Eye (tissue), 1 donor: ENCODE results near the gene ZC3H12D.
"Not testable (repeated sequence)": the region's sequence is repeated elsewhere in the genome, so short reads cannot be mapped to it uniquely, and the experiment has no call there.

Source experiments
- DNase-seq: peaks from one replicate; pipeline ENCODE4 v3.0.0-alpha.2; 2015

The ZC3H12D gene

DNA sequence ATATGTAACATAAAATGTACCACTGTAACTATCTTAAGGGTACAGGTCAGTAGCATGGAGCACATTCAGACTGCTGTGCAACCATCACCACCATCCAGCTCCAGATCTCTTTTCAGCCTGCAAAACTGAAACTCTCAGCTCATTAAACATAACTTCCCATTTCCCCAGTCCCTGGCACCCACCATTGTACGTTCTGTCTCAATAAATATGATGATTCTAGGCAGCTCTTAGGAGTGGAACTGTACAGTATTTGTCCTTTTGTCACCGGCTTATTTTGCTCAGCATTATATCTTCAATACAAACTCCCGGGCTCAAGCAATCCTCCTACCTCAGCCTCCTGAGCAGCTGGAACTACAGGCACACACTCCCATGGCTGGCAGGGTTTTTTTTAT, 1.5 kb downstream of the ZC3H12D start:
- DNase-seq, result no peak

DNA sequence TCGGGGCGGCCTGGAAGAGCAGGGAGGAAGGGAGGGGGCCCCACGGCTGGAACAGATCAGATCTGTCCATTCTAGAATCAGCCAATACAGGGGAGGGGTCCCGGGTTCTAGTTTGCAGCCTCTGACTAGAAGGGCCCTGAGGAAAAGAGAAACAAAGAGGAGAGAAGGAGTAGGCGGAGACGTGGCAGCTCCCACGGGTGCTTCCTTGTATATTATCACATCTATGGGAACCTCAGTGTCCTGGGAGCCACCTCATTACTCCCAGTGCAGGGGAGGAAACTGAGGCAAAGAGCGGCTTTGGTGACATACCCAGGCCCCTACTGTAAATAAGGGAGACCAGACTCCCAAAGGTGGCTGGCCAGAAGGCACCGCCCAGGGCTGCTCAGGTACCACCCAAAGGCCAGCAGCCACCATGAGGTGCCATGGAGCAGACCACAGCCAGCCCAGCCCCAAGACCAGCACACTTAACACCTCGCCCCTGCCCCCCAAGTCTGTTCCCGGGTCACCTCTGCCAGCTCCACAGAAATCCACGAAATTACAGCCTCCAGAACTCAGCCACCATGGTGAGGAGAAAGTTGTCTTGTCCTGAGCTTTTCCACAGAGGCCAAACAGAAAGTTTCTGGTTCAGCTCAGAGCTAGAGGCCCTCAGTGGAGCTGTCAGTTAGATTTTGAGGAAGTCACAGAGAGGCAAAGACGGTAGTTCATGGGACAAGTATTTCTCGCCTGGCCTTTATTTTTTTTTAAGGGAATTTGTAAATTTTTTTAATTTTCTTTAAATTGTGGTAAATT, 2.1 kb downstream of the ZC3H12D start:
- DNase-seq, result no peak

DNA sequence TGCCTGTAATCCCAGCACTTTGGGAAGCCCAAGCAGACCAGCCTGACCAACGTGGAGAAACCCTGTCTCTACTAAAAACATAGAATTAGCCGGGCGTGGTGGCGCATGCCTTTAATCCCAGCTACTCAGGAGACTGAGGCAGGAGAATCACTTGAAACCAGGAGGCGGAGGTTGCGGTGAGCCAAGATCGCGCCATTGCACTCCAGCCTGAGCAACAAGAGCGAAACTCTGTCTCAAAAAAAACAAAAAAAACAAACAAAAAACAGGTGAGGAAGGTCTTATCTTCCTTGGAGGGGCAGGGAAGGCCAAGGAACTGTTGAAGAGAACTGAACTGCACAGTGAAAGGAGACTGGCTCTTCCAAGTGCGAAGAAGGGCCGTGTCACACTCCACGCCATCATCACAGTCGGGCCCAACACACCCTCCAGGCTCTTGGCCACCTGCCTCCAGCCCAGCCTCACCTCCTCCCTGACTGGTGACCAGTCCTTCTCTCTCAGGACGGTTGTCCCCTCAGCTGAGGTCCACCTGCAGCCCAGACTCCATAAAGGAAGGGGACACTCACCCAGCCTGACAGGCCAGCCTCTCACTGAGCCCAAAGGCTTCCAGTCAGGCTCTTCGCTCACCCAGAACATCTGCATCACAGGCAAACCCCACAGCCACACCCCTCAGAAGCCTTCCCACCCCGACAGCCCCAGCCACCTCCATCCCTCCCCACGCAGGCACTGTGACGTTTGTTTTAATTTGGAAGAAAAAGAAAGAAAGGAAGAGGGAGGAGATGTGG, 4.1 kb downstream of the ZC3H12D start:
- no peak for DNase-seq

DNA sequence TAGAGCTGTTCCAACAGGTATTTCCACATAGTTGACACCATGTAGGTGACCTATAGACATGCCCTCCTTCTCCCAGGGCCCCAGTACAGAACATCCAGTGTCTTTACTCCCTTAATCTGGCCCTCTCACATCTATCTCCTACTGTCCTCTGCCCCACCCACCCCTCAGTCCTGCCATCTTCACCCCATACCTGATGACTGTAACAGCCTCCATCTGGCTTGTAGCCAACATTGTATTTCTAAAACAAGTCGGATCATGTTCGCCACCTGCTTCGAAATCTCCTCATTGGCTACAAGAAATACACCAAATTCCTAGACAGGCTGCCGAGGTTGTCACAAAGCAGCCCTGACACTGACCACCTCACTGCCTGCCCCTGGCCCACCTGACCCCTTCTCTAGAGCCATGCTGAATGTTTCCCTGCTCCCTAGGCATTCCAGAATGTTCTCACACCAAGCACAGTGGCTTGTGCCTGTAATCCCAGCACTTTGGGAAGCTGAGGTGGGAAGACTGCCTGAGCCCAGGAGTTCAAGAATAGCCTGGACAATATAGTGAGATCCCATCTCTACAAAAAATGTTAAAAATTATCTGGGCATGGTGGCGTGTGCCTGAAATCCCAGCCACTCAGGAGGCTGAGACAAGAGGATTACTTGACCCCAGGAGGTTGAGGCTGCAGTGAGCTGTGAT, 6.0 kb downstream of the ZC3H12D start:
- DNase-seq, result no peak

DNA sequence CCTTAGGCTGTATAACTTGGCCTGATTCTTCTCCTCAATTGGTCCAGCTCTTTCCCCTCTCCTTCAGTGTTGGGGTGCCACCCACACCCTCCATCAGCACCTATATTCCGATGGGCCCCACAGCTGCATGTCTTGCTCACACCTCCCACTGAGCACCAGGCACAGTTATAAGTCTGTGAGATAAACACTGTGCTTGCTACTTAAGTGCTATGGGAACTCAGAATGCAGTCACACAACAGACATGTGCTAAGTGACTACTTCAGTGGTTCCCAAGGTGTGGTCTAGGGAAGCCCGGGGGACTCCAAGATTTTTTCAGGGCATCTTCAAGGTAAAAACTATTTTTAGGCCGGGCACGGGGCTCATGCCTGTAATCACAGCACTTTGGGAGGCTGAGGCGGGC, 7.3 kb downstream of the ZC3H12D start:
- DNase-seq, result no peak

DNA sequence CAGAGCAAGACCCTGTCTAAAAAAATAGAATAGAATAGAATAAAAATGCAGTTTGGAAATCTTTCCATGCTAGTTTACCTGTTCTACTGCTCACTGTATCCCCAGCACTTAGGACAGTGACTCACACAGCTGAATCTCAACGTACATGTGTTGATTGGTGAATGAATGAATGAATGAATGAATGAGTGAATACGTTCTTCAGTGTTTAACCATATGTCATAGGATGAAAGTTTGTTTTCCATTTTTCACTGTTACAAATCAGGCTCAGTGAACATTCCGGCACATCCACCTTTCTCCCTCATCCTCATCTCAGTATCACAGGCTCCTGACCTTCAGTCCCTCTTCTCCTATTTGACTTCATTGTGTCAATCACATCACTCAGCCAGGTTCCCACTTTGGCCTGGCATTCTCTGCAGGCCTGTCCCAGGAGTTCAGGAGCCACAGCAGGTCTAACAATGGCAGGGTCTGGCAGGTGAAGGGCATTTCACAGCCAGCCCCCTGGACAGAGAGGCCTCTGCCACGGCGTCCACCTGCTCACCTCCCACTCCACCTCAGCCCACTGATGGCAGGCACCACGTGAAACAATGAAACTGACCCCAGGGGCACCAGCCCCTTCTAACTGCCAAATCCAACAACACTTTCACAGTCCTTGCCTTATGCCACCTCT, 7.9 kb downstream of the ZC3H12D start:
- DNase-seq, result no peak

DNA sequence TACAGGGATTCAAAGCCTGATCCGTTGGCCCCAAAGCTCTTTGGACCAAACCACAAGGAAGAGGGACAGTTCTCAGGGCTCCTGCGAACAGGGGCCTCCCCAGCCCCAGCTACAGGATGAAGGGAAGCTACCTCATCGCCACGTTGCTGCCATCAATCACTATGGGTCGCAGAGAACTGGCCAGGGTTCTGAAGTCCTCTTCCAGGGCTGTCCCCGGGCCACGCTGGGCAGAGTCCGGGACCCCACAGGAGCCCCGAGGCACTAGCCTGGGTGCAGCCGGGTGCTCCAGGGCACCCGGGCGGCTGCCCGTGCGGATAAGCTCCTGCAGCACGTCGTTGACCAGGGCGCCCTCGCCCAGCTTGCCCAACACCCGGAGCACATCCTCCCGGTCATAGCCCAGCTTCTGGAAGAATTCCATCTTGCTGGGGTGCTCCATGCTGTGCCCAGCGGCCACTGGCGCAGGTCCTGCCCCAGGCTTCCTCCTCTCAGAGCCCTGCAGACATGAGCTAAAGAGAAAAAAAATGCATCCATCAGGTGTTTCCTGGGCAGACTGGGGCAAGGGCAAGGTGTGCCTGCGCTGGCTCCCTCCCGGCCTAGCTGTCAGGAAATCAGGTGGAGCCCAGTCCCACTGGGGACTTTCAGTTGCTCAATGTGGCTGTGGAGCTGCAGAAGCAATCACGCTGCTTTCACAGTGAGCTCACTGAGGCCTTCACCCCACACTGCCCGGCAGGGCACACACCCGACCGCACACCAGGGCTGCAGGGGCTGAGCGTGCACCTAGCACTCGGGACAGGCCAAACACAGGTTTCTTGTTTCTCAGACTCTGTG, 10.5 kb downstream of the ZC3H12D start:
- no peak for DNase-seq

DNA sequence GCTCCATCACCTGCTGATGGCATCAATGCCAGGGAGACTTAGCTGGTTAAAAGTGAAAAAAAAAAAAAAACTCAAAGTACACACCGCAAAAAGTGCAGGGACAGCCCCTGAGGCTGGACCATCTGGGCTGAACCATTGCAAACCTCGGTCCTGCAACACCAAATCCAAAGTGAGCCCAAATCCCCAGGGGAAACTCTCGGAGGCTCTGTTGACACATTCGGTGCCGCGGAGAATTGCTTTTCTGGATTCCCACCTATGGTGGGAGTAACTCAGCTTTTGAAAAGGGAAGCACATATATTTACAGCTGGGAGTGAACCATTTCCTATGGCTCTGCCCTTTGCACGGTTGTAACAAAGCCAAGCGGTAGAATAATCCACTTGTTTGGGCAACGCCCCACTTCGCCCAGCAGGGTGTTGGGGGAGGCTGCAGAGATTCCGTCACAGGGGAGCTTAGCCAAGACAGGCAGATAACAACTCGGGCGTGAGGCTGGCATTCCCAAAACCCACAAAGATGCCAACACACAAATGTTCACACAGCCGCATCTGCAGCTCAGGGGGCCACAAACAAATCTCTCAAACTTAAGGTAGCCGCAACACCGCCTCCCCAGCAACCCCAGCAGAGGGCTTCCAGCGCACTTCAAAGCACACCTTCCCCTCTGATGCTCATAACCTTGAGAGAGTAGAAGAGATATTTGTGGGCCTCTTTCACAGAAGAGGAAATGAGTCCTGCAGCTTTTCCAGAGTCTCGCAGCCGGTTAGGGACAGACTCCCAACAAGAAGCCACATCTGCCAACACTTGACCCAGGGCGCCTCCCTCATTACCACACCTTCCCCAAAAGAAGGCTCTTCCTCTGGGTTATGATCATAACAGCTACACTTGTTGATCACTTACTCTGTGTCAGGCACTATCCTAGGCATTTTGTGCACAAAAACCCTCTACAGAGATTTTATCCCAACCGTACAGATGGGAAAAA, 11.4 kb downstream of the ZC3H12D start:
- DNase-seq, result no peak

DNA sequence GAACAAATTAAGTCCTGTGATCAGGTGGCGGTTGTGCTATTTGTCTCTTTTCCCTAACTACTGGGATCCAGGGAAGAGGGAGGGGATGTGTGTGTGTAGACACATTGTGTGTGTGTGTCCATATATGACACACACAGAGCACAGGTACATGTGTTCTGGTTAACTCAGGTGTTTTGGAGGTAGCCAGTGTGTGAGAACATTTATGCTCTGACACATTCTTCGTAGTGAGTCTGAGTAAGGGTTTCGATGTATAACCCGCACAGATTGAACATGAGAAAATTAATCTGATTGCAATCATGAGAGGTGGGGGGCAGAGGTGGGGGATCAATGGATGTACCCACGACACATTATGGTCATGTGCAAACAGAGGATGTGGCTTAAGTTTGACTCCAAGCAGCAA, 12.6 kb downstream of the ZC3H12D start:
- no peak for DNase-seq

DNA sequence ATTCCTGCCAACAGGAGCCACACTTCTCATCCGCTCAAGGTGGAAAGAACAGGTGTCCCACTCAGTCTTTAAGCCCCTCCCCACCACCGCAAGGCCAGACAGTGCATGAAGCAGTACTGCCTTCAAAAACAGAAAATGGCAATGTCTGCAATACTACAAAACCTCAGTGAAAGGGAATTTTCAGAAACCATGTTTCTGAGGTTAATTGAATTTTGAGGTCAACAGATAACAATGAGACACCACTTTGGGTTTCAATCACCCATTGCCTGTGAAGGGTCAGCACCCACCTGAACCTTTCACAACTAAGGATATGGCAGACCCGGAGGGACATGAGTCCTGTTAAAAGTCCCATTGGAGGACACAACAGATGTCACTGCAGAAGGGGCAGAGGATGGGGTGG, 13.0 kb downstream of the ZC3H12D start:
- DNase-seq, result no peak

DNA sequence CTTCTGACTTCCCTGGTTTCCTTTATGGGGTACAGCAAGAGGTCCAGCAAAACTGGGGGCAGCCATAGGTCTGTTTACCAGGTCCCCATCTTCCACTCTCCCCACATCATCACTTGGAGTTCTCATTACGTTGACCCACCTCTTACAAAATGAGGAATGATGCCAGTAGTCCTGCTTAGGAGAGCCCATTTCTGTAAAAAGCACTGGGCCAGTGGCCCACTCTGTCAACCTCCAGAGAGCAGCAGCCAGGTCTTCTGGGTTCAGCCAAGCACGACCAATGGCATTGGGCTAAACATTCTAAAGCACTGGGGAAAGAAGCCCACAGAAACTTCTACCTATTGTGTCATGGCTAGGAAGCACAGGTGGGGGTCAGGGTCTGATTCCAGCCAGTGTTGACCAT, 13.9 kb downstream of the ZC3H12D start:
- no peak for DNase-seq

DNA sequence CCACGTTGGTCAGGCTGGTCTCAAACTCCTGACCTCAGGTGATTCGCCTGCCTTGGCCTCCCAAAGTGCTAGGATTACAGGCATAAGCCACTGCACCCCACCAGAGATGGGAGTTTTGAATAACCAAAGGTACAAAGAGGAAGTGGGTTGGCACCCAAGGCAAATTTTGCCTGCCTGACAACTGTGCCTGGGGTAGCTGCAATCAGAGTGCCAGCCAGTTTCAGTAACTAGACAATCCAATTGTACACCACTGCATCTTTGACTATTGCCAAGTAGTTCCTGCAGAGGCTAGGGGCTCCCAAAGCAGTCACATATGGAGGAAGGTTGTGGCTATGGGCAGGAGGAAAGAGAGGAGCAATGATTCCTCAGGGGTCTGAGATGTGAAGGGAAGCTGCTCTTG, 16.6 kb downstream of the ZC3H12D start:
- DNase-seq, result no peak

DNA sequence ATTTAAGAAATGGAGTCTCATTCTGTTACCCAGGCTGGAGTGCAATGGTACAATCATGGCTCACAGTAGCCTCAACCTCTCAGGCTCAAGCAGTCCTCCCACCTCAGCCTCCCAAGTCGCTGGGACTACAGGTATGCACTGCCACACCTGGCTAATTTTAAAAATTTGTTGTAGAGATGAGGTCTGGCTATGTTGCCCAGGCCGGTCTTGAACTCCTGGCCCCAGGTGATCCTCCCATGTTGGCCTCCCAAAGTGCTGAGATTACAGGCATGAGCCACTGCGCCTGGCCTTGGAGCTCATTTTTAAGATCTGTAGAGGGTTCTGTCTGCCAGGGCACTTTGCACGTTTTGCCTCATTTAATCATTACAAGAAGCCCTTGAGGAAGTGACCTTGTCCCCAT, 17.5 kb downstream of the ZC3H12D start:
- DNase-seq, result no peak

DNA sequence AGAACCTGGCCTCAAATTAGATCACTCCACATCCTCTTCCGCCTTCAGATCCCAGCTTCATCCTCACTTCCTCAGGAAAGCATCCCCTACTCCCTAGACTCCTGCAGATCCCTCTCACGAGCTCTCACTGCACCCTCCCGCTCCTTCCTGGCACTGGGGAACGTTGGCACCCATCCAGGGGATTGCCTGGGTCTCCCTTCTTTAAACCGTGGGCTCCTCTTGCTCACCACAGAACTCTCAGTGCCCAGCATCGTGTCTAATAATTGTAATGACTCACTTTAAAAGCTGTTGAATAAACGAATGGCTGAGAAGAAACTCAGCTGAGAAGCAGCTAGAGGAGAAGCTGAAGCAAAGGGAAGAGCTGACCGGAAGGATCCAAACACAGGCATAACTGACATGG, 20.4 kb downstream of the ZC3H12D start:
- DNase-seq, result no peak

DNA sequence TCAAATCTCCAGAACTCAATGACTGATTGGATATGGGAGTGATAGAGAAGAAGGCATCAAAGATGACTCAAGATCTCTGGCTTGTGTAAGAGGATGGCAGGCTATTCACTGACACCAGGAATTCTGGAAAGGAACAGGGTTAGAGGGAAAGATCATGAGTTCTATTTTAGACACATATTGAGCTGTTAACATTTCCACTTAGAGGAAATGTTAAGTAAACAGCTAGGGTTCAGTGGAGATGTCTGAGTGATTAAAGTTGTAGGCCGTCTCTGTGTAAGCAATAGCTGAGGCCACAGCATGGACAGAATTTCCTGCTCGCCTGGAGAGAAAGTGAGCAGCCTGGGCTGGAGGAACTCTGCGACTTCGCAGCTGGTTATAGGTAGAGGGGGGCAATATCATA, 21.0 kb downstream of the ZC3H12D start:
- no peak for DNase-seq

DNA sequence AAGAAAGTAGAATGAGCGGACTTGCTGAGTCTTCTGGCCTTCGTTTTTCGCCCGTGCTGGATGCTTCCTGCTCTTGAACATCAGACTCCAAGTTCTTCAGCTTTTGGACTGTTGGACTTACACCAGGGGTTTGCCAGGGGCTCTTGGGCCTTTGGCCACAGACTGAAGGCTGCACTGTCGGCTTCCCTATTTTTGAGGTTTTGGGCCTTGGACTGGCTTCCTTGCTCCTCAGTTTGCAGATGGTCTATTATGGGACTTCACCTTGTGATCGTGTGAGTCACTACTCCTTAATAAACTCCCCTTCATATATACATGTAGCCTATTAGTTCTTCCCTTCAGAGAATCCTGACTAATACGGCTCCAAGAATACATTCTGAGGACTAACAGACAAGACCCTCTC, 22.1 kb downstream of the ZC3H12D start:
- not testable (repeated sequence) for DNase-seq

DNA sequence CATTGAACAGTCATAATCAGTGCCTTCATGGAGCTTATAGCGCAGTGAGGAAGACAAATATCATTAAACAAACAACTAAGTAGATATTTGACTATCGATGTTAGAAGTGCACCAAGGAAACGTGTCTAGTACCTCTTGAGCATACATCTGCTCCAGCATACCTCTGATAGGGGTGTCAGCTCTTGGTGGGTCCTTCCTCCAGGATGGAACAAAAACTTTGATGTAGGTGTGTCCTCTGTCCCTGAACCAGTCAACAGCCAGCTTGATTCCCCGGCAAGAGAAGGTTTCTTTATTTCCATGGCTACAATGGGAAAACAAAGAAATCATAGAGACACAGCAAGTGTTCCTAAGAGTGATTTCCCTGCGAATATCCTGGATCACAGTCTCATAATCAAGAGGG, 23.1 kb downstream of the ZC3H12D start:
- DNase-seq, result no peak

DNA sequence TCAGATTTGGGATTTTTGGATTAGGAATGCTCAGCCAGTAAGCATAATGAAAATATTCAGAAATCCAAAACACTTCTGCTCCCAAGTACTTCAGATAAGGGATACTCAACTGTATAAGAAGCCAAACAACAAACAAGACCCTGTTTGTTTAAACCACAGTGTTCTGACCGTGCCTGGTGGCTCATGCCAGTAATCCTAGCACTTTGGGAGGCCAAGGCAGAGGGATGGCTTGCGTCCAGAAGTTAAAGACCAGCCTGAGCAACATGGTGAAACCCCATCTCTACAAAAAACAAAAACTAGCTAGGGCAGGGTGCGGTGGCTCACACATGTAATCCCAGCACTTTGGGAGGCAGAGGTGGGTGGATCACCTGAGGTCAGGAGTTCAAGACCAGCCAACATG, 24.6 kb downstream of the ZC3H12D start:
- not testable (repeated sequence) for DNase-seq

DNA sequence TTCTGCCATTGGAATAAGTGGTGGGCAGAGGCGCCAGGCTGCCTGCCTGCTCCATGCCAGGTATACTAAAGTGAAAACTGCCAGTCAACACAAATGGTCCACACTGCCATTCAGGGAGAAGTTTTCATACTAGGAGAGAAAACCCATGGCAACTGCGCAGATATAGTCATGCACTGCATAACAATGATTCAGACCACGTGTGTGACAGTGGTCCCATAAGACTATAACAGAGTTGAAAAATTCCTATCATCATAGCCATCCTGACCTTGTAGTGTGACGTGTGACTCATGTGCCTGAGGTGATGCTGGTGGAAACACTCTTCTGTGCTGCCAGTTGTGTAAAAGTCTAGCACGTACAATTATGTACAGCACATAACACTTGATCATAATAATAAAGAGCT, 25.1 kb downstream of the ZC3H12D start:
- DNase-seq, result no peak

DNA sequence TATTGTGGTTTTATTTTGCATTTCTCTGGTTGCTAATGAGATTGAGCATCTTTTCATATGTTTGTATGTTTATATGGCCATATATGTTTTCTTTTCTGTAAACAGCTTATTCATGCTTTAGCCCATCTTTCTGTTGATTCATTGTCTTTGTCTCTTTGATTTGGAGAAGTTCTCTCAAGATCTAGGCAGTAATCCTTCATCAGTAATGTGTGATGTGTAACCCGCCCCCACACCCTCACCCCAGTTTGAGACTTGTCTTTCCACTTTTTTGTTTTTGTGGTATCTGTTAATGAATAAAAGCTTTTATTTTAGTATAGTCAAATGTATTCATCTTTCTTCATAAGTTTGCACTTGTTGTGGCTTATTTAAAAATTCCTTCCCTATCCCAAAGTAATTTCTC, 26.0 kb downstream of the ZC3H12D start:
- no peak for DNase-seq

DNA sequence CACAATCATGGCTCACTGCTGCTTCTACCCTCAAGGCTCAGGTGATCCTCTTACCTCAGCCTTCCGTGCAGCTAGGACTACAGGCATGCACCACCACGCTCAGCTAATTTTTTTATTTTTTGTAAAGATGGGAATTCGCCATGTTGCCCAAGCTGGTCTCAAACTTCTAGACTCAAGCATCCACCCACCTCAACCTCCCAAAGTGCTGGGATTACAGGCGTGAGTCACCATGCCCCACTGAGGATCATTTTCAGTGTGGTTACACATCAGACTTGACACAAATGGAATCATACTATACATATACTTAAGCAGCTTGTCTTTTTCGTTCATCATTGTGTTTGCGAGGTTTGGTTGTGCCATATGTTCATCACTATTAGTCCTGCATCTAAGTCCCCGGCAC, 26.6 kb downstream of the ZC3H12D start:
- no peak for DNase-seq
